H1 (cell line): ENCODE results near the gene RIMBP2. TPM values are rescaled to one million over a fixed set of nuclear protein-coding genes. Genes with fewer than 3 reads are reported as not detected.

ENCODE experiments used
- CTCF ChIA-PET: fragments of 300-600 bp; sonication (Branson Sonifier 250); formaldehyde crosslinking; loops from one replicate; lab custom pipeline; 2021; ENCODE audit not compliant: partially characterized antibody; lab: Charles Lee
- POLR2A ChIA-PET: fragments of 300-600 bp; sonication (Branson Sonifier 250); formaldehyde crosslinking; loops from one replicate; lab custom pipeline; 2021; ENCODE audit warnings: inconsistent platforms; ENCODE audit not compliant: partially characterized antibody; lab: Charles Lee
- DNase-seq, 2 experiments: peaks; one replicate each; pipeline versions ENCODE4 v3.0.0 to v3.0.0-alpha.2; 2010 to 2022; ENCODE audit warnings: low spot score in 2 of 2, low read depth in 1 of 2, mixed read lengths in 1 of 2
- FAIRE-seq: peaks from 2 replicates; lab custom pipeline; 2011; peaks lifted over from hg19 to GRCh38; lab: Jason Lieb, UNC
- H2AFZ ChIP-seq: 2 replicates; pipeline ENCODE4 v1.8.1; 2012; ENCODE audit warnings: low read length, inconsistent platforms
- H2AK5ac ChIP-seq: 2 replicates; pipeline ENCODE4 v1.6.1; 2013; ENCODE audit warnings: low read depth, low read length
- H2BK120ac ChIP-seq: replicated peaks from 2 replicates; pipeline ENCODE3; 2013; ENCODE audit warnings: low read depth, low read length, inconsistent platforms
- H2BK12ac ChIP-seq: 2 replicates; pipeline ENCODE4 v1.6.1; 2013; ENCODE audit warnings: low read depth, low read length
- H2BK15ac ChIP-seq: 2 replicates; pipeline ENCODE4 v1.6.1; 2013; ENCODE audit warnings: low read length
- H2BK20ac ChIP-seq: 2 replicates; pipeline ENCODE4 v1.6.1; 2013; ENCODE audit warnings: low read length
- H2BK5ac ChIP-seq: 2 replicates; pipeline ENCODE4 v1.6.1; 2013; ENCODE audit warnings: low read depth, low read length
- H3K14ac ChIP-seq: 2 replicates; pipeline ENCODE4 v1.6.1; 2013; ENCODE audit warnings: inconsistent platforms; ENCODE audit not compliant: insufficient read length
- H3K18ac ChIP-seq: 2 replicates; pipeline ENCODE4 v1.6.1; 2013; ENCODE audit warnings: low read length; ENCODE audit errors: extremely low read depth
- H3K23ac ChIP-seq: 2 replicates; pipeline ENCODE4 v1.6.1; 2013; ENCODE audit warnings: inconsistent platforms; ENCODE audit not compliant: insufficient read length
- H3K23me2 ChIP-seq: 2 replicates; pipeline ENCODE4 v1.6.1; 2013; ENCODE audit warnings: low read depth, low read length
- H3K27ac ChIP-seq: 2 replicates; pipeline ENCODE4 v1.6.1; 2011; ENCODE audit warnings: low read depth, low read length, inconsistent platforms
- H3K27me3 ChIP-seq, 4 experiments: replicated peaks in 1 of 4; 1 replicate in 1 of 4; 2 replicates in 3 of 4; pipeline versions ENCODE4 v1.6.1 to v1.8.1; 2011 to 2013; ENCODE audit warnings: low read length in 3 of 4, mild to moderate bottlenecking in 3 of 4, inconsistent platforms in 2 of 4, mixed read lengths in 2 of 4, moderate library complexity in 1 of 4; ENCODE audit not compliant: control insufficient read depth in 3 of 4, insufficient read depth in 3 of 4; ENCODE audit errors: extremely low read depth in 1 of 4
- H3K36me3 ChIP-seq, 4 experiments: 2 replicates each; pipeline versions ENCODE4 v1.6.1 to v1.8.1; 2011 to 2013; ENCODE audit warnings: mild to moderate bottlenecking in 4 of 4, low read length in 3 of 4, moderate library complexity in 2 of 4, control low read depth in 1 of 4, inconsistent platforms in 1 of 4; ENCODE audit not compliant: insufficient read depth in 4 of 4, control insufficient read depth in 2 of 4
- H3K4ac ChIP-seq: replicated peaks from 2 replicates; pipeline ENCODE3; 2013; ENCODE audit warnings: low read length, low read depth, mixed read lengths, inconsistent platforms; ENCODE audit not compliant: insufficient read length
- H3K4me1 ChIP-seq, 4 experiments: replicated peaks in 1 of 4; 1 replicate in 1 of 4; 2 replicates in 3 of 4; pipeline versions ENCODE4 v1.6.1 to v1.8.1; 2011 to 2013; ENCODE audit warnings: low read length in 3 of 4, inconsistent platforms in 2 of 4, mixed read lengths in 1 of 4; ENCODE audit not compliant: insufficient read depth in 4 of 4, control insufficient read depth in 3 of 4
- H3K4me2 ChIP-seq, 2 experiments: 2 replicates each; pipeline versions ENCODE4 v1.6.1 to v1.8.1; 2011 to 2013; ENCODE audit warnings: low read depth in 2 of 2, low read length in 2 of 2, control low read depth in 1 of 2, inconsistent platforms in 1 of 2, mild to moderate bottlenecking in 1 of 2; ENCODE audit not compliant: insufficient read depth in 1 of 2
- H3K4me3 ChIP-seq, 4 experiments: fragments of 200-600, 300-600 bp in 1 of 4; sonication (generic), shearing (Covaris generic), sonication (Bioruptor Twin) in 1 of 4; 2 replicates each; pipeline versions ENCODE4 v1.5.1 to v1.8.1; 2011 to 2016; ENCODE audit warnings: low read length in 4 of 4, low read depth in 3 of 4, control low read depth in 2 of 4, inconsistent platforms in 2 of 4, mild to moderate bottlenecking in 2 of 4, mixed read lengths in 1 of 4, moderate library complexity in 1 of 4; ENCODE audit not compliant: insufficient read depth in 2 of 4; ENCODE audit errors: extremely low read depth in 1 of 4
- H3K56ac ChIP-seq: replicated peaks from 2 replicates; pipeline ENCODE3; 2013; ENCODE audit warnings: low read depth, mild to moderate bottlenecking, mixed read lengths, low read length, inconsistent platforms; ENCODE audit not compliant: insufficient read length
- H3K79me1 ChIP-seq: 2 replicates; pipeline ENCODE4 v1.6.1; 2013; ENCODE audit warnings: low read depth, low read length, control low read depth
- H3K79me2 ChIP-seq, 2 experiments: 2 replicates each; pipeline versions ENCODE4 v1.6.1 to v1.8.1; 2012 to 2013; ENCODE audit warnings: low read length in 2 of 2, mild to moderate bottlenecking in 2 of 2, inconsistent platforms in 1 of 2; ENCODE audit not compliant: insufficient read depth in 2 of 2, control insufficient read depth in 1 of 2
- H3K9ac ChIP-seq, 4 experiments: replicated peaks in 1 of 4; 1 replicate in 1 of 4; 2 replicates in 3 of 4; pipeline versions ENCODE4 v1.6.1 to v1.8.1; 2011 to 2013; ENCODE audit warnings: low read depth in 3 of 4, low read length in 3 of 4, control low read depth in 2 of 4, mild to moderate bottlenecking in 2 of 4, moderate library complexity in 2 of 4, inconsistent platforms in 1 of 4; ENCODE audit errors: extremely low read depth in 1 of 4
- H3K9me3 ChIP-seq, 2 experiments: 2 replicates each; pipeline versions ENCODE4 v1.6.1 to v1.8.1; 2012 to 2013; ENCODE audit warnings: mild to moderate bottlenecking in 2 of 2, moderate library complexity in 2 of 2, control low read depth in 1 of 2, inconsistent platforms in 1 of 2, low read depth in 1 of 2, low read length in 1 of 2, mixed read lengths in 1 of 2; ENCODE audit not compliant: insufficient read depth in 2 of 2
- H4K20me1 ChIP-seq, 2 experiments: replicated peaks in 1 of 2; 2 replicates each; pipeline versions ENCODE3 to v1.8.1; 2011 to 2013; ENCODE audit warnings: inconsistent platforms in 2 of 2, low read length in 2 of 2, mild to moderate bottlenecking in 1 of 2; ENCODE audit not compliant: insufficient read depth in 2 of 2, control insufficient read depth in 1 of 2
- H4K5ac ChIP-seq: 2 replicates; pipeline ENCODE4 v1.6.1; 2013; ENCODE audit warnings: low read length, low read depth, mixed read lengths, inconsistent platforms; ENCODE audit not compliant: insufficient read length
- H4K8ac ChIP-seq: 2 replicates; pipeline ENCODE4 v1.8.0; 2013; ENCODE audit warnings: mild to moderate bottlenecking, moderate library complexity, low read length, inconsistent platforms; ENCODE audit not compliant: insufficient read depth; ENCODE audit errors: extremely low read depth
- H4K91ac ChIP-seq: replicated peaks from 2 replicates; pipeline ENCODE3; 2013; ENCODE audit warnings: low read length, mixed read lengths, inconsistent platforms; ENCODE audit not compliant: insufficient read length
- ATF2 ChIP-seq: IDR thresholded peaks from 2 replicates; pipeline ENCODE4 v1.6.1; 2012; ENCODE audit warnings: low read length, inconsistent platforms
- BACH1 ChIP-seq: IDR thresholded peaks from 2 replicates; pipeline ENCODE4 v1.6.1; 2012; ENCODE audit warnings: low read length, improper control_type of control experiment
- CTCF ChIP-seq, 3 experiments: IDR thresholded peaks; 1 replicate in 2 of 3; 2 replicates in 1 of 3; pipeline versions ENCODE4 v1.5.1 to v1.6.1; 2011; ENCODE audit warnings: low read length in 3 of 3, mild to moderate bottlenecking in 3 of 3, inconsistent platforms in 2 of 3, low read depth in 1 of 3, moderate library complexity in 1 of 3; ENCODE audit not compliant: insufficient read depth in 1 of 3; ENCODE audit errors: control extremely low read depth in 1 of 3
- EGR1 ChIP-seq: IDR thresholded peaks from 2 replicates; pipeline ENCODE4 v1.6.1; 2011; ENCODE audit warnings: low read depth, low read length, borderline replicate concordance
- GABPA ChIP-seq: IDR thresholded peaks from 2 replicates; pipeline ENCODE4 v1.6.1; 2011; ENCODE audit warnings: mild to moderate bottlenecking, low read length, moderate library complexity, borderline replicate concordance; ENCODE audit not compliant: insufficient read depth
- JUND ChIP-seq: IDR thresholded peaks from 2 replicates; pipeline ENCODE4 v1.6.1; 2011; ENCODE audit warnings: mild to moderate bottlenecking, improper control_type of control experiment, low read length
- NANOG ChIP-seq: IDR thresholded peaks from 2 replicates; pipeline ENCODE4 v1.6.1; 2011; ENCODE audit warnings: low read length, low read depth, mild to moderate bottlenecking, inconsistent platforms; ENCODE audit not compliant: insufficient read depth, poor library complexity, severe bottlenecking
- RNF2 ChIP-seq: fragments of 200-900, 300-1000 bp; sonication (generic); IDR thresholded peaks from 2 replicates; pipeline ENCODE4 v1.7.1; 2016; ENCODE audit warnings: borderline replicate concordance, low read depth, mild to moderate bottlenecking, antibody characterized with exemption, low read length; ENCODE audit not compliant: poor library complexity, severe bottlenecking; ENCODE audit errors: missing control alignments
- WGBS, 2 experiments: shearing (Covaris generic) in 1 of 2; methylation state at CpG; one replicate each; pipeline versions ENCODE4 v1.1.6 to v1.1.7; 2013 to 2015; ENCODE audit warnings: low lambda C conversion rate in 2 of 2, mixed read lengths in 2 of 2, inconsistent platforms in 1 of 2, low coverage in 1 of 2, missing lambda C conversion rate in 1 of 2; ENCODE audit not compliant: insufficient replicate concordance in 2 of 2, insufficient coverage in 1 of 2, insufficient read length in 1 of 2; ENCODE audit errors: extremely low coverage in 1 of 2, missing lambda C conversion rate in 1 of 2; 5-methylcytosine and 5-hydroxymethylcytosine counted together
- polyA plus RNA-seq, 7 experiments: library from polyadenylated mRNA; depleted of rRNA in 3 of 7; stranded (reverse) in 5 of 7; unstranded in 2 of 7; fragments of >200 nt in 5 of 7; fragments of 200-250 nt in 2 of 7; gene quantifications; 1 replicate in 5 of 7; 2 replicates in 1 of 7; 4 replicates in 1 of 7; pipeline versions ENCODE4 v1.2.1 to v1.2.3, GENCODE V29; 2011 to 2013; ENCODE audit warnings: missing spikeins in 2 of 7, mixed read lengths in 2 of 7
- total RNA-seq: library from RNA; stranded (reverse); fragmentation: NEBNext Ultra II Directional; extraction: Animal tissue kit (Norgen Biotek cat#: 25700); gene quantifications from 2 replicates; pipeline ENCODE4 v1.2.1, GENCODE V29; 2021

RIMBP2 gene
- total and polyA plus RNA-seq, 2 of the 8 experiments (the other 6 are each of a cell fraction or from before 2014, with no cell fraction given): 0.18 to 0.65 TPM

- no peaks in the 10 kb centered on the region for H3K79me1 ChIP-seq
- no peak overlapping the region for H3K4ac ChIP-seq
- no peaks in the 10 kb centered on the region for H3K36me3 ChIP-seq
- H2BK5ac ChIP-seq: no peak overlapping the region
- H2BK120ac ChIP-seq: no peak overlapping the region
- peaks cover 2 to 13% (median 6%) of the 10 kb centered on the region in 4 experiments for H3K4me1 ChIP-seq
- no peak overlapping the region for H2AFZ ChIP-seq
- H3K23me2 ChIP-seq: 0 out of 2 replicates have a peak, but pooled peaks cover 4% of the 10 kb centered on the region
- no peak overlapping the region for H2AK5ac ChIP-seq
- POLR2A ChIA-PET: no interaction called here
- DNase-seq: no peak
- no peak overlapping the region for H4K8ac ChIP-seq
- no peak overlapping the region for H3K27ac ChIP-seq
- H4K5ac ChIP-seq: no peak overlapping the region
- FAIRE-seq: no peak
- H3K23ac ChIP-seq: no peak overlapping the region
- no peak overlapping the region for H2BK20ac ChIP-seq
- H2BK15ac ChIP-seq: no peak overlapping the region
- H3K4me2 ChIP-seq: no peak overlapping the region; a peak in 1 of 4 replicates
- H3K56ac ChIP-seq: no peak overlapping the region
- H3K9ac ChIP-seq: no peak overlapping the region
- no peak overlapping the region for H3K18ac ChIP-seq
- H3K4me3 ChIP-seq: no peak overlapping the region
- WGBS, 2 experiments: 83% methylated on average over 5 of the region's 5 CpGs; no CpG with 5 or more reads in 1 of the 2 experiments
- H3K27me3 ChIP-seq: peaks cover 0 to 7% (median 3%) of the 10 kb centered on the region in 4 experiments; a peak in 3 of 7 replicates
- no peaks in the 10 kb centered on the region for H3K79me2 ChIP-seq
- H3K9me3 ChIP-seq: no peaks in the 10 kb centered on the region
- no peak overlapping the region for H2BK12ac ChIP-seq
- no peak overlapping the region for H4K91ac ChIP-seq
- CTCF ChIA-PET: interaction anchor here (1.1 to 3.2 kb wide), 2 partner anchors 115 to 568 kb away, joined by 4 to 11 read pairs; no protein-coding TSS in a partner anchor
- H4K20me1 ChIP-seq: no peaks in the 10 kb centered on the region
- no peak overlapping the region for H3K14ac ChIP-seq
- TF ChIP-seq BACH1: no peak
- TF ChIP-seq RNF2: no peak
- no peak for TF ChIP-seq JUND
- no peak for TF ChIP-seq GABPA
- no peak for TF ChIP-seq EGR1
- TF ChIP-seq ATF2: no peak
- no peak for TF ChIP-seq NANOG
- no peak for TF ChIP-seq CTCF (IDR thresholded peaks at IDR 0.05; ENCODE audit: control extremely low read depth in 1 of 3, insufficient read depth in 1 of 3, low read depth in 1 of 3, low read length in 3 of 3)
These were observed 83.5 kb downstream of the RIMBP2 start for GRCh38 chr12:130632642-130633041.
